Measurements from ENCODE around the gene NDUFS7. TPM values are rescaled to one million over a fixed set of nuclear protein-coding genes. Genes with fewer than 3 reads are reported as not detected.
A peak's percentile ranks its signal among the peaks of the same experiment; 100 is the strongest.

NDUFS7 gene
- total RNA-seq, 1 donor from 2014 or later: 109 TPM

GRCh38 chr19:1396019-1396767 is 12.5 kb downstream of the NDUFS7 start:
- DNase-seq (ENCODE audit: low read depth): no peak
- Histone ChIP-seq H3K4me3 (ENCODE audit: low read depth, low read length) (no peak overlapping the region), H3K36me3 (ENCODE audit: control insufficient read depth, insufficient read depth, low read length) (peaks cover 7% of the 10 kb centered on the region), H3K27me3 (ENCODE audit: control insufficient read depth, insufficient read depth, low read length) (no peaks in the 10 kb centered on the region)
- FAIRE-seq: no peak
- no peak for TF ChIP-seq CTCF (IDR thresholded peaks at IDR 0.05; ENCODE audit: insufficient read depth, low read length, severe bottlenecking)

DNA sequence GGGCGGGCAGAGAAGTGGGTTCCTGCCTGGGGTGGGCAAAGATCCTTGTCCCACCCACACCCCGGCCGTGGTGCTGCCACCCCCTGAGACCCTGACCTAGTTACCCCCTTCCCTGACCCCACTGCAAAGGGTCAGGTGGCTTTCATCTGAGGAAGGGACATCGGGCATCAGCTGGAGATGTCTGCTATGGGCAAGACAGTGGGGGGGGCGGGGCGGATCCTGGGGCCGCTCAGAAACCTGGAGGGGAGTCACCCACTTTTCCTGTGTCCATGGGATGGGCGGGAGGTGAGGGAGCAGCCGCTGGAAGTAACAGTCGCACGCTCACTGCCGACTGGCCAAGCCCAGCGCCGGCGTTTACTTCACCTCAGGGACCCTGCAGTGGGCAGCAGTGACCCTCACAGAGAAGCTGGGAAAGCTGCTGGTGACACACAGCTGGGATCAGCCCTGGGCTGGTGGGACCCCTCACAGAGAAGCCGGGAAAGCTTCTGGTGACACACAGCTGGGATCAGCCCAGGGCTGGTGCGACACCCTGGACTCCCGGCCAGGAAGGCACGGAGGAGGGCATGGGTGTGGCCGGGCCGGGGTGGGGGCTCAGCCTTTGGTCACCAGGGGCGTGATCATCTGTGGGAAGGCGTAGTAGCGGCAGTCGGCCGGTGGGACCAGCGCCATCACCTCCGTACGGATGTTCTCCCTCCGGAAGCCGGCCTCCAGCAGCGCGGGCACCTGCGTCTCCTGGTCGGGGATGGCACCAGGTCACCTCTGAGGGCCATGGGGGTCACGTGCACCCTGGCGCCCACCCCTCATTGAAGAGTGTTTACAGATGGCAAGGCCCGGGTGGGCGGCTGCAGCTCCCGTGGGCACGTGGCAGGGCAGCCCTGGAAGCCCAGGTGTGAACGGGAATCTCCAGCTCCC is 13.3 kb downstream of the NDUFS7 start:
- H3K27me3 ChIP-seq (ENCODE audit: control insufficient read depth, insufficient read depth, low read length): no peaks in the 10 kb centered on the region
- H3K4me3 ChIP-seq (ENCODE audit: low read depth, low read length): no peak overlapping the region
- H3K36me3 ChIP-seq (ENCODE audit: control insufficient read depth, insufficient read depth, low read length): peaks cover 7% of the 10 kb centered on the region
- TF ChIP-seq CTCF (IDR thresholded peaks at IDR 0.05; ENCODE audit: insufficient read depth, low read length, severe bottlenecking): no peak
- FAIRE-seq (no peak), DNase-seq (ENCODE audit: low read depth) (no peak)

DNA sequence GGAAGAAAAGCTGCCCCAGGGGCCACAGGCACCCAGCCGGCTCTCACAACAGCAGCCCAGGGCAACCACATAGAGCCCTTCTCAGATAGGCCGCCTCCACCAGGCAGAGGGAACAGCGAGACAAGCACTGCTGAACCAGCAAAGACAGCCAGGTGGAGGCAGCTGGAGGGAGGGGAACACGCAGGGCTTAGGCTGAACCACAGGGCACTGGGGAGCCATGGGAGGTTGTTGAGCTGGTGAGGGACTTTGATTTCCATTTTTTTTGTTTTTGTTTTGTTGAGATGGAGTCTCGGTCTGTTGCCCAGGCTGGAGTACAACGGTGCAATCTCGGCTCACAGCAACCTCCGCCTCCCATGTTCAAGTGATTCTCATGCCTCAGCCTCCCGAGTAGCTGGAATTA is 14.1 kb downstream of the NDUFS7 start:
- no peak for DNase-seq (ENCODE audit: low read depth)
- peaks cover 7% of the 10 kb centered on the region for H3K36me3 ChIP-seq (ENCODE audit: control insufficient read depth, insufficient read depth, low read length)
- no peaks in the 10 kb centered on the region for H3K27me3 ChIP-seq (ENCODE audit: control insufficient read depth, insufficient read depth, low read length)
- no peak overlapping the region for H3K4me3 ChIP-seq (ENCODE audit: low read depth, low read length)
- FAIRE-seq: no peak
- no peak for TF ChIP-seq CTCF (IDR thresholded peaks at IDR 0.05; ENCODE audit: insufficient read depth, low read length, severe bottlenecking)

- FAIRE-seq: peak; percentile 7
- DNase-seq (ENCODE audit: low read depth): no peak
- no peaks in the 10 kb centered on the region for H3K27me3 ChIP-seq (ENCODE audit: control insufficient read depth, insufficient read depth, low read length)
- H3K36me3 ChIP-seq (ENCODE audit: control insufficient read depth, insufficient read depth, low read length): peaks cover 4% of the 10 kb centered on the region
- TF ChIP-seq CTCF (IDR thresholded peaks at IDR 0.05; ENCODE audit: insufficient read depth, low read length, severe bottlenecking): no peak
- H3K4me3 ChIP-seq (ENCODE audit: low read depth, low read length): no peak overlapping the region
These were observed 15.4 kb downstream of the NDUFS7 start for GRCh38 chr19:1399079-1399478.

GRCh38 chr19:1399745-1400144 is 16.0 kb downstream of the NDUFS7 start:
- no peak for TF ChIP-seq CTCF (IDR thresholded peaks at IDR 0.05; ENCODE audit: insufficient read depth, low read length, severe bottlenecking)

More at GRCh38 chr19:1399745-1400144, 16.0 kb downstream of the NDUFS7 start:
- H3K36me3 ChIP-seq (ENCODE audit: control insufficient read depth, insufficient read depth, low read length): peaks cover 3% of the 10 kb centered on the region
- DNase-seq (ENCODE audit: low read depth): no peak
- H3K27me3 ChIP-seq (ENCODE audit: control insufficient read depth, insufficient read depth, low read length): no peaks in the 10 kb centered on the region
- FAIRE-seq: no peak
- no peak overlapping the region for H3K4me3 ChIP-seq (ENCODE audit: low read depth, low read length)

Data from bronchial epithelial cell (primary cell).